ENCODE results near the gene P2RY11. TPM values are rescaled to one million over a fixed set of nuclear protein-coding genes. Genes with fewer than 3 reads are reported as not detected.

The P2RY11 gene
- total and polyA plus RNA-seq, 2 experiments from 2014 or later = 4.0 to 4.3 TPM

- H3K27me3 ChIP-seq (ENCODE audit: insufficient read depth) = no peaks in the 10 kb centered on the region
- H3K4me3 Mint-ChIP-seq = no peak overlapping the region
- H3K27me3 Mint-ChIP-seq (ENCODE audit: insufficient read depth, low read depth, poor library complexity) = peaks cover 3% of the 10 kb centered on the region
- no peak for DNase-seq (ENCODE audit: low spot score)
- 0 out of 2 replicates have a peak, but pooled peaks cover 12% of the 10 kb centered on the region for H3F3A ChIP-seq (replicated peaks; ENCODE audit: low read depth)
- H3K27ac ChIP-seq (ENCODE audit: low read depth) = no peak overlapping the region
- H3K9me2 ChIP-seq (ENCODE audit: insufficient read depth) = no peaks in the 10 kb centered on the region
- no peaks in the 10 kb centered on the region for H3K4me1 Mint-ChIP-seq
- H3K27ac Mint-ChIP-seq = no peak overlapping the region
- peaks cover 97% of the 10 kb centered on the region for H3K36me3 Mint-ChIP-seq (ENCODE audit: low read depth)
- no peak for ATAC-seq
- H2AFZ ChIP-seq = no peak overlapping the region
- H3K4me1 ChIP-seq (ENCODE audit: insufficient read depth) = no peaks in the 10 kb centered on the region
- H3K9me3 Mint-ChIP-seq = no peaks in the 10 kb centered on the region
- H3K79me2 ChIP-seq (replicated peaks; ENCODE audit: insufficient read depth) = no peaks in the 10 kb centered on the region
- peaks cover 74% of the 10 kb centered on the region for H3K36me3 ChIP-seq (ENCODE audit: insufficient read depth)
- H4K20me1 ChIP-seq (replicated peaks; ENCODE audit: insufficient read depth) = peaks cover 2% of the 10 kb centered on the region
- TF ChIP-seq EZH2 (IDR thresholded peaks at IDR 0.05; ENCODE audit: low read depth, unreplicated experiment) (no peak), ZNF331 (CRISPR knock-in tag; IDR thresholded peaks at IDR 0.05; ENCODE audit: low read depth) (no peak), POLR2AphosphoS5 (IDR thresholded peaks at IDR 0.05; ENCODE audit: low read depth) (no peak), CTCF (conservative IDR thresholded peaks at IDR 0.05; ENCODE audit: low read depth in 2 of 2) (no peak)
- TF ChIP-seq, protein P1, sequence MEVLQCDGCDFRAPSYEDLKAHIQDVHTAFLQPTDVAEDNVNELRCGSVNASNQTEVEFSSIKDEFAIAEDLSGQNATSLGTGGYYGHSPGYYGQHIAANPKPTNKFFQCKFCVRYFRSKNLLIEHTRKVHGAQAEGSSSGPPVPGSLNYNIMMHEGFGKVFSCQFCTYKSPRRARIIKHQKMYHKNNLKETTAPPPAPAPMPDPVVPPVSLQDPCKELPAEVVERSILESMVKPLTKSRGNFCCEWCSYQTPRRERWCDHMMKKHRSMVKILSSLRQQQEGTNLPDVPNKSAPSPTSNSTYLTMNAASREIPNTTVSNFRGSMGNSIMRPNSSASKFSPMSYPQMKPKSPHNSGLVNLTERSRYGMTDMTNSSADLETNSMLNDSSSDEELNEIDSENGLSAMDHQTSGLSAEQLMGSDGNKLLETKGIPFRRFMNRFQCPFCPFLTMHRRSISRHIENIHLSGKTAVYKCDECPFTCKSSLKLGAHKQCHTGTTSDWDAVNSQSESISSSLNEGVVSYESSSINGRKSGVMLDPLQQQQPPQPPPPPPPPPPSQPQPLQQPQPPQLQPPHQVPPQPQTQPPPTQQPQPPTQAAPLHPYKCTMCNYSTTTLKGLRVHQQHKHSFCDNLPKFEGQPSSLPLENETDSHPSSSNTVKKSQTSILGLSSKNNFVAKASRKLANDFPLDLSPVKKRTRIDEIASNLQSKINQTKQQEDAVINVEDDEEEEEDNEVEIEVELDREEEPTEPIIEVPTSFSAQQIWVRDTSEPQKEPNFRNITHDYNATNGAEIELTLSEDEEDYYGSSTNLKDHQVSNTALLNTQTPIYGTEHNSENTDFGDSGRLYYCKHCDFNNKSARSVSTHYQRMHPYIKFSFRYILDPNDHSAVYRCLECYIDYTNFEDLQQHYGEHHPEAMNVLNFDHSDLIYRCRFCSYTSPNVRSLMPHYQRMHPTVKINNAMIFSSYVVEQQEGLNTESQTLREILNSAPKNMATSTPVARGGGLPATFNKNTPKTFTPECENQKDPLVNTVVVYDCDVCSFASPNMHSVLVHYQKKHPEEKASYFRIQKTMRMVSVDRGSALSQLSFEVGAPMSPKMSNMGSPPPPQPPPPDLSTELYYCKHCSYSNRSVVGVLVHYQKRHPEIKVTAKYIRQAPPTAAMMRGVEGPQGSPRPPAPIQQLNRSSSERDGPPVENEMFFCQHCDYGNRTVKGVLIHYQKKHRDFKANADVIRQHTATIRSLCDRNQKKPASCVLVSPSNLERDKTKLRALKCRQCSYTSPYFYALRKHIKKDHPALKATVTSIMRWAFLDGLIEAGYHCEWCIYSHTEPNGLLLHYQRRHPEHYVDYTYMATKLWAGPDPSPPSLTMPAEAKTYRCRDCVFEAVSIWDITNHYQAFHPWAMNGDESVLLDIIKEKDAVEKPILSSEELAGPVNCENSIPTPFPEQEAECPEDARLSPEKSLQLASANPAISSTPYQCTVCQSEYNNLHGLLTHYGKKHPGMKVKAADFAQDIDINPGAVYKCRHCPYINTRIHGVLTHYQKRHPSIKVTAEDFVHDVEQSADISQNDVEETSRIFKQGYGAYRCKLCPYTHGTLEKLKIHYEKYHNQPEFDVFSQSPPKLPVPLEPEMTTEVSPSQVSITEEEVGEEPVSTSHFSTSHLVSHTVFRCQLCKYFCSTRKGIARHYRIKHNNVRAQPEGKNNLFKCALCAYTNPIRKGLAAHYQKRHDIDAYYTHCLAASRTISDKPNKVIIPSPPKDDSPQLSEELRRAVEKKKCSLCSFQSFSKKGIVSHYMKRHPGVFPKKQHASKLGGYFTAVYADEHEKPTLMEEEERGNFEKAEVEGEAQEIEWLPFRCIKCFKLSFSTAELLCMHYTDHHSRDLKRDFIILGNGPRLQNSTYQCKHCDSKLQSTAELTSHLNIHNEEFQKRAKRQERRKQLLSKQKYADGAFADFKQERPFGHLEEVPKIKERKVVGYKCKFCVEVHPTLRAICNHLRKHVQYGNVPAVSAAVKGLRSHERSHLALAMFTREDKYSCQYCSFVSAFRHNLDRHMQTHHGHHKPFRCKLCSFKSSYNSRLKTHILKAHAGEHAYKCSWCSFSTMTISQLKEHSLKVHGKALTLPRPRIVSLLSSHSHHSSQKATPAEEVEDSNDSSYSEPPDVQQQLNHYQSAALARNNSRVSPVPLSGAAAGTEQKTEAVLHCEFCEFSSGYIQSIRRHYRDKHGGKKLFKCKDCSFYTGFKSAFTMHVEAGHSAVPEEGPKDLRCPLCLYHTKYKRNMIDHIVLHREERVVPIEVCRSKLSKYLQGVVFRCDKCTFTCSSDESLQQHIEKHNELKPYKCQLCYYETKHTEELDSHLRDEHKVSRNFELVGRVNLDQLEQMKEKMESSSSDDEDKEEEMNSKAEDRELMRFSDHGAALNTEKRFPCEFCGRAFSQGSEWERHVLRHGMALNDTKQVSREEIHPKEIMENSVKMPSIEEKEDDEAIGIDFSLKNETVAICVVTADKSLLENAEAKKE (CRISPR knock-in tag; IDR thresholded peaks at IDR 0.05) = no peak
- H3K4me3 ChIP-seq = no peak overlapping the region
- no peak overlapping the region for H3K4me2 ChIP-seq
These were observed 47.0 kb downstream of the P2RY11 start for GRCh38 chr19:10158485-10158884.
